Ovary (tissue), 3 donors: ENCODE results near the gene CTRB2.

Experiments
- EP300 ChIP-seq: sonication (generic); formaldehyde crosslinking; IDR thresholded peaks from one replicate; pipeline ENCODE4 v1.6.1; 2017; ENCODE audit warnings: antibody characterized with exemption
- POLR2A ChIP-seq: fragments of 450-650 bp; IDR thresholded peaks from one replicate; pipeline ENCODE4 v1.6.1; 2017; ENCODE audit warnings: antibody characterized with exemption, mild to moderate bottlenecking, moderate library complexity
- TF ChIP-seq, protein P1 (sequence below), 3 donors: fragments of 450-650 bp in 2 of 3; fragments of 200-600 bp in 1 of 3; IDR thresholded peaks; one replicate each; pipeline versions ENCODE4 v1.5.1 to v1.8.0; 2016 to 2022; ENCODE audit warnings: antibody characterized with exemption in 3 of 3, mild to moderate bottlenecking in 1 of 3
- donor health status: DM: no; HTN: no; CAD: no.

DNA sequence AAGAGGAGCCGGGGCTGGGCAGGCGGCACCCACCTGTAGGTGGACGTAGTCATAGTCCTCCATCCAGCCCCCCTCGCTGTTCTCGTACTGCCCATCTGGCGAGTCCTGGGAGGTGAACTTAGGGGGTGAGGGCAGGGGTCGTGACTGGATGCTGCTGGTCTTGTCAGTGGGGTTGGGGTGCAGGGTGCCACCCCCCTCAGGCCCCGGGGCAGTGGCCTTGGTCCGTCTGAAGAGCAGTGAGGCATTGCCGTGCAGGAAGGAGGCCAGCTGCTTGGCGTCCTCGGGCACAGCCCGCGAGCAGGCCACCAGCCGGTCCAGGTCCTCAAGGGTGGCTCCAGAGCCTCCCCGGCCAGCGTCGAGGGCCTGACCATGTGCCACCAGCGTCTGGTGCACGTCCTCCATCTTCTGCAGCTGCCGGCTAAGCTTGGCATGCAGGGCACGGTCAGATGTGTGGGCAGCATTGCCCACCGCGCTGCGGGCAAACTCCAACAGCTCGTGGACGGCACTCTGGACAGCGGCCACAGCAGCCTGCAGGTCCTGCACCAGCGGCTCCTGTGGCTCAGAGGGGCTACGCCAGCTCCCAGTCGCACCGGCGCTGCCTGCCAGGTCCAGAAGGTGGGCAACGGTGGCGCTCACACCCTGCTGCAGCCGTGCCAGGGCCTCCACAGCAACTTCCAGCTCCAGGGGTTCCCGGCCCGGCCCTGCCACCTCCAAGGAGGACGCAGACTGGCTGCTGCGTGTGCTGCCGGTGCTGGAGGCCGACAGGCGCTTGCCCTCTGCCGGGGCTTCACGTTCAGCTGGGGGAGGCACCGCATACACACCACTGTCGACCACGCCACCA lies 28.1 kb upstream of the CTRB2 start:
- TF ChIP-seq, protein P1, sequence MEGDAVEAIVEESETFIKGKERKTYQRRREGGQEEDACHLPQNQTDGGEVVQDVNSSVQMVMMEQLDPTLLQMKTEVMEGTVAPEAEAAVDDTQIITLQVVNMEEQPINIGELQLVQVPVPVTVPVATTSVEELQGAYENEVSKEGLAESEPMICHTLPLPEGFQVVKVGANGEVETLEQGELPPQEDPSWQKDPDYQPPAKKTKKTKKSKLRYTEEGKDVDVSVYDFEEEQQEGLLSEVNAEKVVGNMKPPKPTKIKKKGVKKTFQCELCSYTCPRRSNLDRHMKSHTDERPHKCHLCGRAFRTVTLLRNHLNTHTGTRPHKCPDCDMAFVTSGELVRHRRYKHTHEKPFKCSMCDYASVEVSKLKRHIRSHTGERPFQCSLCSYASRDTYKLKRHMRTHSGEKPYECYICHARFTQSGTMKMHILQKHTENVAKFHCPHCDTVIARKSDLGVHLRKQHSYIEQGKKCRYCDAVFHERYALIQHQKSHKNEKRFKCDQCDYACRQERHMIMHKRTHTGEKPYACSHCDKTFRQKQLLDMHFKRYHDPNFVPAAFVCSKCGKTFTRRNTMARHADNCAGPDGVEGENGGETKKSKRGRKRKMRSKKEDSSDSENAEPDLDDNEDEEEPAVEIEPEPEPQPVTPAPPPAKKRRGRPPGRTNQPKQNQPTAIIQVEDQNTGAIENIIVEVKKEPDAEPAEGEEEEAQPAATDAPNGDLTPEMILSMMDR (IDR thresholded peaks at IDR 0.05): no peak
- TF ChIP-seq POLR2A (no peak), EP300 (no peak)
